Vagina (tissue), 2 donors: ENCODE results near the gene NT5DC2.

Experiments used
- POLR2A ChIP-seq, 2 donors: fragments of 450-650 bp; IDR thresholded peaks; one replicate each; pipeline ENCODE4 v1.6.1; 2017; ENCODE audit warnings: antibody characterized with exemption in 2 of 2, mild to moderate bottlenecking in 2 of 2, moderate library complexity in 2 of 2
- POLR2AphosphoS5 ChIP-seq, 2 donors: sonication (generic); formaldehyde crosslinking; IDR thresholded peaks; one replicate each; pipeline ENCODE4 v1.9.0; 2017; ENCODE audit warnings: antibody characterized with exemption in 2 of 2, mild to moderate bottlenecking in 2 of 2, low read depth in 1 of 2; ENCODE audit not compliant: insufficient read depth in 1 of 2
- TF ChIP-seq, protein P1 (sequence below), 3 experiments: fragments of 450-650 bp in 2 of 3; fragments of 200-600 bp in 1 of 3; sonication (generic) in 1 of 3; IDR thresholded peaks; one replicate each; pipeline ENCODE4 v1.5.1; 2017 to 2019; ENCODE audit warnings: antibody characterized with exemption in 3 of 3, mild to moderate bottlenecking in 2 of 3, moderate library complexity in 2 of 3

DNA sequence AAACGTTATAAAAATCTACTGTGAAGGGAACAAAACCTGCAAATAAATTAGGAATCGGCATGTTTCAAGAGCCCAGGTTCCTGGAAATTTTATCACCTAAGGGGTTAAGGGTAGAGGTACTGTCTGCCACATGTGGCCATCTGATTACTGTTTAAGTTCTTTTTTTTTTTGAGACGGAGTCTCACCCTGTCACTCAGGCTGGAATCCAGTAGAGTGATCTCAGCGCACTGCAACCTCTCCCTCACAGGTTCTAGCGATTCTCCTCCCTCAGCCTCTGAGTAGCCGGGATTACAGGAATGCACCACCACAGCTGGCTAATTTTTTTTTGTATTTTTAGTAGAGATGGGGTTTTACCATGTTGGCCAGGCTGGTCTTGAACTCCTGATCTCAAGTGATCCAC, 38.6 kb upstream of the NT5DC2 start:
- TF ChIP-seq POLR2A (IDR thresholded peaks at IDR 0.05), result no peak
- TF ChIP-seq, protein P1, sequence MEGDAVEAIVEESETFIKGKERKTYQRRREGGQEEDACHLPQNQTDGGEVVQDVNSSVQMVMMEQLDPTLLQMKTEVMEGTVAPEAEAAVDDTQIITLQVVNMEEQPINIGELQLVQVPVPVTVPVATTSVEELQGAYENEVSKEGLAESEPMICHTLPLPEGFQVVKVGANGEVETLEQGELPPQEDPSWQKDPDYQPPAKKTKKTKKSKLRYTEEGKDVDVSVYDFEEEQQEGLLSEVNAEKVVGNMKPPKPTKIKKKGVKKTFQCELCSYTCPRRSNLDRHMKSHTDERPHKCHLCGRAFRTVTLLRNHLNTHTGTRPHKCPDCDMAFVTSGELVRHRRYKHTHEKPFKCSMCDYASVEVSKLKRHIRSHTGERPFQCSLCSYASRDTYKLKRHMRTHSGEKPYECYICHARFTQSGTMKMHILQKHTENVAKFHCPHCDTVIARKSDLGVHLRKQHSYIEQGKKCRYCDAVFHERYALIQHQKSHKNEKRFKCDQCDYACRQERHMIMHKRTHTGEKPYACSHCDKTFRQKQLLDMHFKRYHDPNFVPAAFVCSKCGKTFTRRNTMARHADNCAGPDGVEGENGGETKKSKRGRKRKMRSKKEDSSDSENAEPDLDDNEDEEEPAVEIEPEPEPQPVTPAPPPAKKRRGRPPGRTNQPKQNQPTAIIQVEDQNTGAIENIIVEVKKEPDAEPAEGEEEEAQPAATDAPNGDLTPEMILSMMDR (IDR thresholded peaks at IDR 0.05), result no peak
- no peak for TF ChIP-seq POLR2AphosphoS5 (IDR thresholded peaks at IDR 0.05; ENCODE audit: insufficient read depth in 1 of 2, low read depth in 1 of 2)
